SU-DHL-6 (cell line): Measurements from ENCODE around the gene IL10RA.

Experiments
- CTCF ChIP-seq: fragments of 200-600 bp; sonication (generic); IDR thresholded peaks from one replicate; pipeline ENCODE4 v1.5.1; 2017; ENCODE audit warnings: antibody characterized with exemption, mild to moderate bottlenecking, low read length, moderate library complexity; ENCODE audit not compliant: insufficient read depth, poor library complexity, severe bottlenecking
- EZH2phosphoT487 ChIP-seq: fragments of 200-600 bp; sonication (generic), shearing (Covaris generic); conservative IDR thresholded peaks from 2 replicates; pipeline ENCODE4 v1.6.1; 2018; ENCODE audit warnings: mild to moderate bottlenecking, antibody characterized with exemption, low read length, moderate library complexity, mixed read lengths

GRCh38 chr11:117983163-117983475, 3.1 kb upstream of the IL10RA start:
- TF ChIP-seq CTCF (no peak), EZH2phosphoT487 (no peak)
